ENCODE measurements around the gene SRMS. TPM values are rescaled to one million over a fixed set of nuclear protein-coding genes. Genes with fewer than 3 reads are reported as not detected.

Gene SRMS
- total and polyA plus RNA-seq, 2 donors from 2014 or later: 0.38 TPM; not detected in 1

- no peak within 1 kb of the TSS for H3K9ac ChIP-seq (ENCODE audit: low read length in 3 of 3)
- peaks cover 0 to 4% (median 0%) of the 10 kb centered on the region in 3 donors for H3K4me1 ChIP-seq (ENCODE audit: control insufficient read depth in 2 of 3, insufficient read depth in 2 of 3, low read depth in 1 of 3, low read length in 3 of 3)
- H3K4me3 ChIP-seq (ENCODE audit: low read length in 3 of 3): peak within 1 kb of the TSS in 2 of 3 donors; percentile 29 to 46
- no peaks in the 10 kb centered on the region for H3K27me3 ChIP-seq (ENCODE audit: control insufficient read depth, insufficient read depth, low read length)
- intact Hi-C loops (cut with DNase I): loop anchor here (5.0 kb wide), 1 partner anchor 440 kb away; the partner anchor contains the start of gene SAMD10
- H3K27ac ChIP-seq (ENCODE audit: low read depth in 2 of 2, low read length in 2 of 2): peak within 1 kb of the TSS in 1 of 2 donors; percentile 22
- H3K36me3 ChIP-seq (ENCODE audit: control insufficient read depth in 2 of 3, insufficient read depth in 3 of 3, low read length in 3 of 3): no peaks in the 10 kb centered on the region
- FAIRE-seq: no peak
- no peaks in the 10 kb centered on the region for H3K9me3 ChIP-seq (ENCODE audit: control insufficient read depth in 2 of 3, insufficient read depth in 1 of 3, low read length in 3 of 3)
- TF ChIP-seq CTCF (IDR thresholded peaks at IDR 0.05; ENCODE audit: borderline replicate concordance, extremely low read depth, insufficient read depth): no peak
- peak in 1 of 5 donors; percentile 90 for DNase-seq
Measured at GRCh38 chr20:63536997-63537524, 10.5 kb downstream of the SRMS start, which contains the start of gene PTK6. TSS of gene PTK6 (minus strand) at chr20:63537376. CDS start at chr20:63537314, 62 bp downstream.

DNA sequence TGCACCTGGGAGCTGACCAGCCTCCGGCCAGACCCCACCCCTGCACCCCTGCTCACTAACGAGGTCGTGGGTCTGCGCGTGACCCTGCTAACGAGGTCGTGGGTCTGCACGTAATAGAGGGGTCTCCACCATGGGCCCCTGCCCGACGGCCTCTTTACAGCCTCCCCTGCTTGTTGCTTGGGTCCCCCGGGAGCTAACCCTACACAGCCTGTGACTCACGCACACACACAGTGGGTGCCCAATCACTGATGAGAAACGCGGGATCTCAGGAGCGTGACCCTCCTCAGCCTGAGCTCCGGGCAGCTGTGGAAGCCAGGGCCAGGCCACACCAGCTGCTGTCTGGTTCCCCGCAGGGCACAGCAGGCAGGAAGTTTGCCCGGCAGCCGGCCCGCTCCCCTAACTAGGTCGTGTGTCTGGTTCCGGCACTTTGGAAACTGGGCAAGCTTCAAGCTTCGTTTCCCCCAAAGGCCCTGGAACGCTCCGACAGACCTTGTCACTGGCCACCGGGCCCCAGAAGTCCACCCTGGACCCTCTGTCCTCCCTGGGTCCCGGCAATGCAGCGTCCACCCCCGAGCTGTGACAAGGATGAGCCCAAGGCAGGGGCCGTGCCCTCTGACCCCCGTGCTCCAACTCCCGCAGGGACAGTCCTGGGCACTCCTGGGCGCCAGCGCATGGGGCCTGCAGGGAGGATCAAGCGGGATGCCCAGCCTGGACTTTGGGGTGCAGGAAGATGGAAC lies 11.1 kb downstream of the SRMS start:
- Histone ChIP-seq H3K36me3 (ENCODE audit: control insufficient read depth in 2 of 3, insufficient read depth in 3 of 3, low read length in 3 of 3) (no peaks in the 10 kb centered on the region), H3K9ac (ENCODE audit: low read length in 3 of 3) (no peak overlapping the region), H3K4me1 (ENCODE audit: control insufficient read depth in 2 of 3, insufficient read depth in 2 of 3, low read depth in 1 of 3, low read length in 3 of 3) (peaks cover 0 to 4% (median 0%) of the 10 kb centered on the region in 3 donors), H3K9me3 (ENCODE audit: control insufficient read depth in 2 of 3, insufficient read depth in 1 of 3, low read length in 3 of 3) (no peaks in the 10 kb centered on the region), H3K4me3 (ENCODE audit: low read length in 3 of 3) (no peak overlapping the region), H3K27me3 (ENCODE audit: control insufficient read depth, insufficient read depth, low read length) (no peaks in the 10 kb centered on the region), H3K27ac (ENCODE audit: low read depth in 2 of 2, low read length in 2 of 2) (peak overlapping the region in 1 of 2 donors; percentile 13)
- no peak for TF ChIP-seq CTCF (IDR thresholded peaks at IDR 0.05; ENCODE audit: borderline replicate concordance, extremely low read depth, insufficient read depth)
- peak in 1 of 5 donors; percentile 85 for DNase-seq
- FAIRE-seq: no peak
- intact Hi-C loops (cut with DNase I): loop anchor here (5.0 kb wide), 1 partner anchor 441 kb away; the partner anchor contains the start of gene SAMD10

DNA sequence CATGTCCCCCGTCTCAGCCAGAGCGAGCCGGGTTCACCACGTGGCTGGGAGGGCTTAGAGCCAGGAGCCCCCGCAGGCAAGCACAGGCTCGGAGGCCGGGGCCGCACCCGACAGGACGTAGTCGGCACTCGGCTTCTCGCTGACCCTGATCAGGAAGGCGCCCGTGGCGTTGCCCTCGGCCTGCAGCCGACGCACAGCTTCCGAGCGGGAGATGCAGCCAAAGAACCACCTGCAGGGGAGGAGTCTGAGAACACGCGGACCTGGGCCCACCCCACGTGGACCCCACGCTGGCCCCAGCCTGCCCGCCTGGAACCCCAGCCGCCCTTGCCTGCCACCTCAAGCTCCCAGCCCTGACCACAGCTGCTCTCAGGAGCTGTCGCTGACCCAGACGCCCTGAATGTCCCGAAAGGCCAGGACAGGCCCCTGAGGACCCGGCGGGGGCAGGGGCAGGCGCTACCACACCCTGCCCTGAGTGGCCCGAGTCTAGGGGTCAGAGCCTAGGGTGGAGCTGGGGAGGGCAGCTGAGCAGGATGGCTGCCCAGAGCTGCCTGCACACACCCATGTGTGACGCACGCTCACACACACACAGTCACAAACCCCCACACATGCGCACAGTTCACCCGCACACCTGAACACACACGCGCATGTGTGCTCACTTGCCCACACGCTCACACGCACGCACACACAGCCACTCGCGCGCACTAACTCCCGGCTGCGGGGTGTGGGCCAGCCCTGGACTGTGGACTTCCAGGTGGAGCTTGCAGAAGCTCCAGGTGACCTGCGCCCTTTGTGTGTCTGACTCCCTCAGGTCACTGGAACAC lies 12.5 kb downstream of the SRMS start:
- Histone ChIP-seq H3K9me3 (ENCODE audit: control insufficient read depth in 2 of 3, insufficient read depth in 1 of 3, low read length in 3 of 3) (no peaks in the 10 kb centered on the region), H3K9ac (ENCODE audit: low read length in 3 of 3) (no peak overlapping the region), H3K4me1 (ENCODE audit: control insufficient read depth in 2 of 3, insufficient read depth in 2 of 3, low read depth in 1 of 3, low read length in 3 of 3) (peaks cover 0 to 4% (median 0%) of the 10 kb centered on the region in 3 donors), H3K27me3 (ENCODE audit: control insufficient read depth, insufficient read depth, low read length) (no peaks in the 10 kb centered on the region), H3K4me3 (ENCODE audit: low read length in 3 of 3) (no peak overlapping the region), H3K27ac (ENCODE audit: low read depth in 2 of 2, low read length in 2 of 2) (no peak overlapping the region), H3K36me3 (ENCODE audit: control insufficient read depth in 2 of 3, insufficient read depth in 3 of 3, low read length in 3 of 3) (no peaks in the 10 kb centered on the region)
- intact Hi-C loops (cut with DNase I): loop anchor here (5.0 kb wide), 1 partner anchor 442 kb away; the partner anchor contains the start of gene SAMD10
- FAIRE-seq (no peak), DNase-seq (peak in 3 of 5 donors; percentile 11 to 86 (median 63))
- no peak for TF ChIP-seq CTCF (IDR thresholded peaks at IDR 0.05; ENCODE audit: borderline replicate concordance, extremely low read depth, insufficient read depth)
